Measurements from ENCODE around the gene DDHD1. TPM values are rescaled to one million over a fixed set of nuclear protein-coding genes. Genes with fewer than 3 reads are reported as not detected.

The DDHD1 gene
- total and polyA plus RNA-seq, 10 donors: 3.4 to 52.2 (median 25.9) TPM

DNA sequence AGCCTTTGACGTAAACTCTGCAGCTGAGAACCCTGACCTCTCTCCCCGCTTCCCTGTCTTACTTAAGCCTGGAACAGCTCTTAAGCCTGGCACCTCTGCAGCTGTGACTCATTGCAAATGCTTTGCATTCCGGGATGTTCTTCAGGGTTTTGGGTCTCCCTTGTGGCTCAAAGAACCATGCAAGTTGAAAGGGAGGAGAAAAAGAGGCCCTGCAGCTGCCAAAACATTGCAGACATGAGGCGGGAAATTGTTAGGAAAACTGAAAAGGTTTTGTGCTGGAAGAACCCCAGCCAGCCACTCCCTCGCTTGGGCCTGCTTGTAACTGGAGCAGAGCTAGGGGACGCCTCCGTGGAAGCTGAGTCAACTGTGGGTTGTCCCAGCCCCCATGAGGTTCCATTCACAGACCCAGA is 142.1 kb downstream of the DDHD1 start:
- DNase-seq: no peak
- H3K27ac ChIP-seq: peak overlapping the region in 5 of 8 donors; percentile 14 to 45 (median 41)
- WGBS, 5 donors: 54 to 82% (median 75%) methylated on average over 7 of the region's 7 CpGs

DNA sequence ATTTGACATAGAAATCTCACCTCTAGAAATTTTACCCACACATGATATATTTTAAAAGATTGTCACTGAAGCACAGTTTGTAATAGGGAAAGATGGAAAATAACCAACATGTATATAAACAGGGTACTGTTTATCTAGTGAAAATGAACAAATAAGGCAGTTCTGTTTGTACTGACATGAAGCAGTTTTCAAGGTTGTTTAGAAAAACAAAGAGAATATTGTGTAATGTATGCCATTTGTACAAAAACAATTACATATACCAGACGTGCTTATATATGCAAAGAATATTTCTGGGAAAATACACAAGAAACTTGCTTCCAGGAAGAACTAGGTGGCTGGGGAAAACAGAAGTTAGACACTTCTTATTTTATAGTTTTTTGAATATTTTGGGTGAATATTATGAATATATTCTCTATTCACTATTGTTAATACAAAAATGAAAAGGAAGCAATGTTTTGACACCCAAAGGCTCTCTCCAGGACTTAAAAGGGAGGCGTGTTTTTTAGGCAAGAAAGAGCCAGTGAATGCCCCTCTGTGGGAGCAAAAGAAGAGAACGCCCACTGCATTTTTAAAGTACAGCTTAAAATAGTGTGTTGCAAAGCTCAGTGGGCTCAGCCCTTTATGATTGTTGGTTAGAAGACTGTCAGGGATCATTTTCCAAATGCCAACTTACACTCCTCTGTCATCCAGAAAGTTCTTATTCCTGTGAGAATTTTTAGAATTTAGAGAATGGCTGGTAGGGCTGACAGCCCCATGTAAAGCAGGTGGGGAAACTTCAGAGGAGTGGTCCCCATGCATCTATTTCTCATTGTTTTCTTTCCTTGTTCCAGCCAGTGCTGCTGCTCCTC is 142.7 kb downstream of the DDHD1 start:
- 54 to 77% (median 68%) methylated on average over 3 of the region's 3 CpGs for WGBS, 5 donors
- intact Hi-C loops (cut with DNase I; ENCODE audit: low total_unique reads): no loop called here
- no peaks in the 10 kb centered on the region for H3K27me3 ChIP-seq (replicated peaks in 1 of 7)
- no peak for DNase-seq
- H3K27ac ChIP-seq: peak overlapping the region in 5 of 8 donors; percentile 14 to 42 (median 33)
- no peaks in the 10 kb centered on the region for H3K9me3 ChIP-seq
- H3K36me3 ChIP-seq: no peaks in the 10 kb centered on the region
- H3K4me3 ChIP-seq: no peak overlapping the region
- no peak for TF ChIP-seq POLR2A (IDR thresholded peaks at IDR 0.05)
- TF ChIP-seq POLR2AphosphoS5 (IDR thresholded peaks at IDR 0.05): no peak
- TF ChIP-seq, protein P1, sequence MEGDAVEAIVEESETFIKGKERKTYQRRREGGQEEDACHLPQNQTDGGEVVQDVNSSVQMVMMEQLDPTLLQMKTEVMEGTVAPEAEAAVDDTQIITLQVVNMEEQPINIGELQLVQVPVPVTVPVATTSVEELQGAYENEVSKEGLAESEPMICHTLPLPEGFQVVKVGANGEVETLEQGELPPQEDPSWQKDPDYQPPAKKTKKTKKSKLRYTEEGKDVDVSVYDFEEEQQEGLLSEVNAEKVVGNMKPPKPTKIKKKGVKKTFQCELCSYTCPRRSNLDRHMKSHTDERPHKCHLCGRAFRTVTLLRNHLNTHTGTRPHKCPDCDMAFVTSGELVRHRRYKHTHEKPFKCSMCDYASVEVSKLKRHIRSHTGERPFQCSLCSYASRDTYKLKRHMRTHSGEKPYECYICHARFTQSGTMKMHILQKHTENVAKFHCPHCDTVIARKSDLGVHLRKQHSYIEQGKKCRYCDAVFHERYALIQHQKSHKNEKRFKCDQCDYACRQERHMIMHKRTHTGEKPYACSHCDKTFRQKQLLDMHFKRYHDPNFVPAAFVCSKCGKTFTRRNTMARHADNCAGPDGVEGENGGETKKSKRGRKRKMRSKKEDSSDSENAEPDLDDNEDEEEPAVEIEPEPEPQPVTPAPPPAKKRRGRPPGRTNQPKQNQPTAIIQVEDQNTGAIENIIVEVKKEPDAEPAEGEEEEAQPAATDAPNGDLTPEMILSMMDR (IDR thresholded peaks at IDR 0.05 in 8 of 11, conservative IDR thresholded peaks at IDR 0.05 in 3 of 11): no peak
- H3K4me1 ChIP-seq: no peaks in the 10 kb centered on the region

More for the DNA sequence above, 142.1 kb downstream of the DDHD1 start:
- intact Hi-C loops (cut with DNase I; ENCODE audit: low total_unique reads): no loop called here
- H3K9me3 ChIP-seq: no peaks in the 10 kb centered on the region
- H3K4me3 ChIP-seq: no peak overlapping the region
- H3K27me3 ChIP-seq (replicated peaks in 1 of 7): no peaks in the 10 kb centered on the region
- no peaks in the 10 kb centered on the region for H3K4me1 ChIP-seq
- no peaks in the 10 kb centered on the region for H3K36me3 ChIP-seq
- no peak for TF ChIP-seq POLR2A (IDR thresholded peaks at IDR 0.05)
- TF ChIP-seq POLR2AphosphoS5 (IDR thresholded peaks at IDR 0.05): peak in 1 of 3 donors; percentile 69

DNA sequence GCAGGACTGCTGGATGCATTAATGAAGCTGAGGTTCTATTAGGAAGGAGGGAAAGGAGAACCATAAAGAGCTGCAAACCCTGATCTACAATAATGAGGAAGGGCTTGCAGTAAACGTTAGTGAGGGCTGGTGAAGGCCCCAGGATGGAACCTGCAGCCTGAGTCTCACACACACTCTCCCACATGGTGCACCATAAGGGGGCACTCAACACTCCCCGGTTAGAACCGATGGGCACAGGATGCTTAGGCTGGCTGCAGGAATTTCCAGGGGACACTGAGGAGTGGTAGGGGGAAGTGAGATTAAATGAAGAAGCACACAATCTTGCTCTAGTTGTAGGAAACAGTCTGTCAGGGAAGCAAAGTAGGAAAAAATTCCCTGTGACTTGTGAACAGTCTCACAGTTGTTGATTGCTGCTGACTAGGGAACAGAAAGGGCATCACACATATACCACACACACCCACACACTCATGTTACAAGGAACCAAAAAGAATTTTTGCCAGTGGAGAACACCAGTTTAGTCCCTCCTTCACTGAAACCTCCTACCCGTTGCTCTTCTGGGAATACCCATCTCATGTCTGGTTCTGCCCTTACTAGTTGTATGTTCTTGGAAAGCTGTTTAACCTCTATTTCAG is 146.1 kb downstream of the DDHD1 start:
- no peaks in the 10 kb centered on the region for H3K27me3 ChIP-seq (replicated peaks in 1 of 7)

DNA sequence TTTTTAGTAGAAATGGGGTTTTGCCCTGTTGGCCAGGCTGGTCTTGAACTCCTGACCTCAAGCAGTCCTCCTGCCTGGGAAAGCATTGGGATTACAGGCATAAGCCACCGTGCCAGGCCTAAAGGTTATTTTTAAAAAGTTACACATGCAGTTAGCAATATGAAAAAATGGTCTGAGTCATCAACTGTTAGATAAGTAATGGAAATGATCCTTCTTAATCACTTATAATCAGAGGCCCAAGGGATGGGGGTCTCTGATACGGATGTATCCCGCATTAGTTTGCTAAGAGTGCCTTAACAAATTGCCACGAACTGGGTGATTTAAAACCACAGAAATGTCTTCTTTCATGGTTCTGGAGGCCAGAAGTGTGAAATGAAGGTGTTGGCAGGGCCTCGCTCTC is 148.1 kb downstream of the DDHD1 start:
- intact Hi-C loops (cut with DNase I; ENCODE audit: low total_unique reads): no loop called here
- Histone ChIP-seq H3K27me3 (replicated peaks in 1 of 7) (no peaks in the 10 kb centered on the region), H3K9me3 (no peaks in the 10 kb centered on the region), H3K4me1 (no peaks in the 10 kb centered on the region), H3K36me3 (no peaks in the 10 kb centered on the region), H3K27ac (no peak overlapping the region), H3K4me3 (no peak overlapping the region)
- TF ChIP-seq POLR2AphosphoS5 (IDR thresholded peaks at IDR 0.05) (no peak), POLR2A (IDR thresholded peaks at IDR 0.05) (no peak)
- TF ChIP-seq, protein P1 (IDR thresholded peaks at IDR 0.05 in 8 of 11, conservative IDR thresholded peaks at IDR 0.05 in 3 of 11): no peak
- 82 to 94% (median 87%) methylated on average over 5 of the region's 5 CpGs for WGBS, 5 donors
- no peak for DNase-seq

More for the DNA sequence above, 146.1 kb downstream of the DDHD1 start:
- H3K9me3 ChIP-seq: no peaks in the 10 kb centered on the region
- WGBS, 5 donors: 48 to 75% (median 51%) methylated on average over 4 of the region's 4 CpGs
- no peak overlapping the region for H3K27ac ChIP-seq
- no peak overlapping the region for H3K4me3 ChIP-seq
- no peaks in the 10 kb centered on the region for H3K4me1 ChIP-seq
- DNase-seq: no peak
- no peaks in the 10 kb centered on the region for H3K36me3 ChIP-seq
- TF ChIP-seq POLR2A (IDR thresholded peaks at IDR 0.05) (no peak), POLR2AphosphoS5 (IDR thresholded peaks at IDR 0.05) (no peak)
- TF ChIP-seq, protein P1 (IDR thresholded peaks at IDR 0.05 in 8 of 11, conservative IDR thresholded peaks at IDR 0.05 in 3 of 11): no peak
- intact Hi-C loops (cut with DNase I; ENCODE audit: low total_unique reads): no loop called here
